ENCODE data around the gene UBE2H.
"Not testable (repeated sequence)": the region's sequence is repeated elsewhere in the genome, so short reads cannot be mapped to it uniquely, and the experiment has no call there.

The UBE2H gene

GRCh38 chr7:129874722-129875121 is 78.0 kb downstream of the UBE2H start:
- DNase-seq (ENCODE audit: low read depth in 1 of 2, low spot score in 1 of 2): no peak

- no peak for DNase-seq (ENCODE audit: low read depth in 1 of 2, low spot score in 1 of 2)
These were observed 80.7 kb downstream of the UBE2H start for GRCh38 chr7:129872054-129872453.

GRCh38 chr7:129870668-129871067 is 82.1 kb downstream of the UBE2H start:
- DNase-seq (ENCODE audit: low read depth in 1 of 2, low spot score in 1 of 2): no peak

- no peak for DNase-seq (ENCODE audit: low read depth in 1 of 2, low spot score in 1 of 2)
These were observed 86.5 kb downstream of the UBE2H start for GRCh38 chr7:129866251-129866650.

- no peak for DNase-seq (ENCODE audit: low read depth in 1 of 2, low spot score in 1 of 2)
These were observed 86.9 kb downstream of the UBE2H start for GRCh38 chr7:129865925-129866201.

- DNase-seq (ENCODE audit: low read depth in 1 of 2, low spot score in 1 of 2): no peak
These were observed 87.5 kb downstream of the UBE2H start for GRCh38 chr7:129865093-129865924.

GRCh38 chr7:129864676-129865075 is 88.1 kb downstream of the UBE2H start:
- not testable (repeated sequence) for DNase-seq (ENCODE audit: low read depth in 1 of 2, low spot score in 1 of 2)

- DNase-seq (ENCODE audit: low read depth in 1 of 2, low spot score in 1 of 2): no peak
These were observed 88.7 kb downstream of the UBE2H start for GRCh38 chr7:129864042-129864441.

- no peak for DNase-seq (ENCODE audit: low read depth in 1 of 2, low spot score in 1 of 2)
These were observed 90.1 kb downstream of the UBE2H start for GRCh38 chr7:129862682-129863081.

- not testable (repeated sequence) for DNase-seq (ENCODE audit: low read depth in 1 of 2, low spot score in 1 of 2)
These were observed 92.0 kb downstream of the UBE2H start for GRCh38 chr7:129860784-129861183.

- DNase-seq (ENCODE audit: low read depth in 1 of 2, low spot score in 1 of 2): no peak
These were observed 93.6 kb downstream of the UBE2H start for GRCh38 chr7:129859183-129859582.

- no peak for DNase-seq (ENCODE audit: low read depth in 1 of 2, low spot score in 1 of 2)
These were observed 94.3 kb downstream of the UBE2H start for GRCh38 chr7:129858490-129858889.

- DNase-seq (ENCODE audit: low read depth in 1 of 2, low spot score in 1 of 2): no peak
These were observed 95.4 kb downstream of the UBE2H start for GRCh38 chr7:129857313-129857712.

GRCh38 chr7:129855935-129856717 is 96.6 kb downstream of the UBE2H start:
- no peak for DNase-seq (ENCODE audit: low read depth in 1 of 2, low spot score in 1 of 2)

- DNase-seq (ENCODE audit: low read depth in 1 of 2, low spot score in 1 of 2): no peak
These were observed 97.5 kb downstream of the UBE2H start for GRCh38 chr7:129855234-129855673.

- DNase-seq (ENCODE audit: low read depth in 1 of 2, low spot score in 1 of 2): no peak
These were observed 98.4 kb downstream of the UBE2H start for GRCh38 chr7:129854401-129854800.

GRCh38 chr7:129853661-129854268 is 99.0 kb downstream of the UBE2H start:
- no peak for DNase-seq (ENCODE audit: low read depth in 1 of 2, low spot score in 1 of 2)

GRCh38 chr7:129851809-129852208 is 101.0 kb downstream of the UBE2H start:
- DNase-seq (ENCODE audit: low read depth in 1 of 2, low spot score in 1 of 2): no peak

GRCh38 chr7:129851174-129851573 is 101.6 kb downstream of the UBE2H start:
- DNase-seq (ENCODE audit: low read depth in 1 of 2, low spot score in 1 of 2): no peak

- no peak for DNase-seq (ENCODE audit: low read depth in 1 of 2, low spot score in 1 of 2)
These were observed 104.3 kb downstream of the UBE2H start for GRCh38 chr7:129848436-129848835.

GRCh38 chr7:129845972-129846327 is 106.8 kb downstream of the UBE2H start:
- DNase-seq (ENCODE audit: low read depth in 1 of 2, low spot score in 1 of 2): no peak
